Lower lobe of right lung (tissue), 2 donors: ENCODE data around the gene SNTG2. TPM values are rescaled to one million over a fixed set of nuclear protein-coding genes. Genes with fewer than 3 reads are reported as not detected.
"Not testable (repeated sequence)": the region's sequence is repeated elsewhere in the genome, so short reads cannot be mapped to it uniquely, and the experiment has no call there.

ENCODE experiments used
- ATAC-seq, 2 donors: fragments of 200-7000 bp; cut with Tn5 transposase; one replicate each; pipeline ENCODE4 v1.9.1; 2020 to 2022; ENCODE audit warnings: mild to moderate bottlenecking in 2 of 2, moderate library complexity in 2 of 2
- DNase-seq: peaks from one replicate; pipeline ENCODE4 v3.0.0-alpha.2; 2020
- H3K27ac ChIP-seq: fragments of 200-600 bp; one replicate; pipeline ENCODE4 v1.8.0; 2022
- H3K27me3 ChIP-seq: fragments of 200-600 bp; one replicate; pipeline ENCODE4 v1.8.0; 2022; ENCODE audit warnings: low read depth
- H3K36me3 ChIP-seq: fragments of 200-600 bp; one replicate; pipeline ENCODE4 v1.8.0; 2022; ENCODE audit warnings: mild to moderate bottlenecking
- H3K4me1 ChIP-seq: fragments of 200-600 bp; one replicate; pipeline ENCODE4 v1.8.0; 2022
- H3K4me3 ChIP-seq: fragments of 200-600 bp; one replicate; pipeline ENCODE4 v1.8.0; 2022; ENCODE audit warnings: mild to moderate bottlenecking
- H3K9me3 ChIP-seq: fragments of 200-600 bp; one replicate; pipeline ENCODE4 v1.8.0; 2022
- intact Hi-C: fragments of 100-400 bp; cut with DNase I; formaldehyde crosslinking; loops from one replicate; pipeline ENCODE4 v1.11.0; 2022
- total RNA-seq: library from RNA; stranded (reverse); fragmentation: NEBNext Ultra II Directional; extraction: Animal tissue kit (Norgen Biotek cat#: 25700); gene quantifications from one replicate; pipeline ENCODE4 v1.2.1, GENCODE V29; 2021
- TF ChIP-seq, protein P1 (sequence below): fragments of 200-600 bp; IDR thresholded peaks from one replicate; pipeline ENCODE4 v1.8.0; 2022; ENCODE audit warnings: antibody characterized with exemption, mild to moderate bottlenecking
- donor health status: DM: no; HTN: yes; CAD: no; lungs with severe emphysema.

Gene SNTG2
- total RNA-seq, 1 donor from 2014 or later: 1.4 TPM

- no peak for DNase-seq
These were observed 132.0 kb downstream of the SNTG2 start for GRCh38 chr2:1082456-1083205.

DNA sequence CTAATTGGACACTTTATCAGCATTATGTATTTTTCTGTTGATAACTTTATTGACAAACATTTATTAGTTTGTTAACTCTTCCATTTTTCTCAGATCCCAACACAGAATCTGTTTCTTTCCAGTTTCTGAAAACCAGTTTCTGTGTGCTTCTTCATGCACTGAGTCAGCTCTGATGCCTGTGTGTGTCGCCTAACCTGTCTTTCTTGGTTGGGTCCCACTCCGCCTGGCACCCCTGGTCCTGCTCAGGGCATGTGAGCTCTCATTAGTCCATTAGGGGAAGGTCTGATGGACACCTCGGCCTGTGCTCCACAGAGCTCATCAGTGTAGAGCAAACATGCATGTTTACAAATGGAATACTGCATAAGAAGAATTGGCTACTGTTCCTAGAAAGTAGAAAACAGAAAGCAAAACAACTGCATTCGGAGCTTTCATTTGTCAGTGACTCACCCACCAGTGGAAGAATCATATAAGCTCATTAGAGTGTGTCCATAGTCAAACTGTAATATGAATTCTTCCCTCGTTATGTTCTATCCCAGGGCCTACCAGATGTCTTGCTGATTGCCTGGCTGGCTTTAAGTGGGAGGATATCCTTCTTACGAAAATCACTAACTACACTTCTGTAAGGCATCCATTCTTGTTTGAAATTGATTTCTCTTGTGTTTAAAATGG lies 137.7 kb downstream of the SNTG2 start:
- ATAC-seq (no peak), DNase-seq (no peak)
- TF ChIP-seq, protein P1, sequence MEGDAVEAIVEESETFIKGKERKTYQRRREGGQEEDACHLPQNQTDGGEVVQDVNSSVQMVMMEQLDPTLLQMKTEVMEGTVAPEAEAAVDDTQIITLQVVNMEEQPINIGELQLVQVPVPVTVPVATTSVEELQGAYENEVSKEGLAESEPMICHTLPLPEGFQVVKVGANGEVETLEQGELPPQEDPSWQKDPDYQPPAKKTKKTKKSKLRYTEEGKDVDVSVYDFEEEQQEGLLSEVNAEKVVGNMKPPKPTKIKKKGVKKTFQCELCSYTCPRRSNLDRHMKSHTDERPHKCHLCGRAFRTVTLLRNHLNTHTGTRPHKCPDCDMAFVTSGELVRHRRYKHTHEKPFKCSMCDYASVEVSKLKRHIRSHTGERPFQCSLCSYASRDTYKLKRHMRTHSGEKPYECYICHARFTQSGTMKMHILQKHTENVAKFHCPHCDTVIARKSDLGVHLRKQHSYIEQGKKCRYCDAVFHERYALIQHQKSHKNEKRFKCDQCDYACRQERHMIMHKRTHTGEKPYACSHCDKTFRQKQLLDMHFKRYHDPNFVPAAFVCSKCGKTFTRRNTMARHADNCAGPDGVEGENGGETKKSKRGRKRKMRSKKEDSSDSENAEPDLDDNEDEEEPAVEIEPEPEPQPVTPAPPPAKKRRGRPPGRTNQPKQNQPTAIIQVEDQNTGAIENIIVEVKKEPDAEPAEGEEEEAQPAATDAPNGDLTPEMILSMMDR: no peak
- Histone ChIP-seq H3K4me3 (no peak overlapping the region), H3K27ac (no peak overlapping the region), H3K36me3 (no peaks in the 10 kb centered on the region), H3K4me1 (no peaks in the 10 kb centered on the region), H3K9me3 (no peaks in the 10 kb centered on the region), H3K27me3 (no peaks in the 10 kb centered on the region)
- intact Hi-C loops: no loop called here

More at GRCh38 chr2:1082456-1083205, 132.0 kb downstream of the SNTG2 start:
- intact Hi-C loops: no loop called here
- Histone ChIP-seq H3K27me3 (no peaks in the 10 kb centered on the region), H3K36me3 (no peaks in the 10 kb centered on the region), H3K4me1 (no peaks in the 10 kb centered on the region), H3K4me3 (no peak overlapping the region), H3K27ac (no peak overlapping the region), H3K9me3 (no peaks in the 10 kb centered on the region)
- no peak for ATAC-seq
- TF ChIP-seq, protein P1: no peak

GRCh38 chr2:1088940-1089339 lies 138.3 kb downstream of the SNTG2 start:
- Histone ChIP-seq H3K36me3 (no peaks in the 10 kb centered on the region), H3K27me3 (no peaks in the 10 kb centered on the region), H3K9me3 (no peaks in the 10 kb centered on the region), H3K4me3 (no peak overlapping the region), H3K4me1 (no peaks in the 10 kb centered on the region), H3K27ac (no peak overlapping the region)
- DNase-seq: no peak
- TF ChIP-seq, protein P1: no peak
- no peak for ATAC-seq
- intact Hi-C loops: no loop called here

DNA sequence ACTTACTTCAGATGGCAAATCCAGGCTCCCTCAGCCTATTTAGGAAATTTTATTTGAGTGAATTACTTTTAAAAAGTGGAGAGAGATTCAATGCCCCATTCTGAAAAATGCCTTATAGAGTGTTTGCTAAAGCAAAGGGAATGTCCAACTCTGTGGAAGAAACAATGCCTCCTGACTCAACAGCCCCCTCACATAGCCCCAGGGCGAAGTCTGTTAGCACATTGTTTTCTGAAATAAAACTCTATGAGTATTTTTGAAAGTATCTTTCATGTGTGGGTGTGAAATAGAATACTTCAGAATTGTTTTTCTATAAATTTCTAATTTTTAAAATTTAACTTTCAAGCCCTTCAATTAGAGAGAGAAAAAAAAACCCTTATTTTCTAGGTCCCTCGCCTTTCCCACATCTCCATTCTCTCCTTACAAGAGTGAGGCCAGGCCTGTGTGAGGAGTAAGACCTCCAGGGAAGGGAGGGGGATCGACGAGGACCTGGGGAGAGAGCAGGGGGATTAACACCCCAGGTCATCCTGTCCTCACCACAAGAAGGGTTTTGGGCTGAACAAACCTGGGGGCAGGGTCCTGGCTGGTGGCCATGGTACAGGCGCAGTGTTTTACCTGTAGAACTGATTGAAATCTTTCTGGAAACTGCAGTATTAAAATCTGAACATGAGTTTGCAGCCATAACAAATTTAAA lies 141.4 kb downstream of the SNTG2 start:
- H3K27ac ChIP-seq: no peak overlapping the region
- TF ChIP-seq, protein P1: no peak
- no peak overlapping the region for H3K4me3 ChIP-seq
- intact Hi-C loops: no loop called here
- no peak for DNase-seq
- no peaks in the 10 kb centered on the region for H3K4me1 ChIP-seq
- no peaks in the 10 kb centered on the region for H3K27me3 ChIP-seq
- H3K9me3 ChIP-seq: no peaks in the 10 kb centered on the region
- no peak for ATAC-seq
- H3K36me3 ChIP-seq: no peaks in the 10 kb centered on the region

- H3K9me3 ChIP-seq, H3K4me3 ChIP-seq, H3K4me1 ChIP-seq, DNase-seq, H3K36me3 ChIP-seq, intact Hi-C loops, H3K27ac ChIP-seq, ATAC-seq, H3K27me3 ChIP-seq: not testable (repeated sequence)
These were observed 143.0 kb downstream of the SNTG2 start for GRCh38 chr2:1093668-1094067.

DNA sequence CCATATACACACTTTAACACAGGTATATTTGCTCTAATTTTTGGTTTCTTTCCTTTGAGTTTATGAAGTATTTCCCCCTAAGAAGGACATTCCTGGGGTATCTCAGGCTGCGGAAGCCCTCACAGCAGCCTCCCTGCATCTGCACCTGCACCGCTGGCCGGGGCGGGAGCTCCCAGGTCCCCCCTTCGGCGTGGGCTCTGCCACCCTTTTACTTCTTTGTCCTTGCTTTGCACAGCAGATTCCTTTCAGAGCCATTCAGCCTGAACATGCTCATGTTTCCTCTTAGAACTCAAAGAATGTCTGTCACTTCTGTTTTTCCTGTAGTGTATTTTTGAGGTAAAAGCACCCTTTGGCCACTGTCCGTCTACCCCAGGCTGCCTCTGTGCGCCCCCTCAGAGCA lies 146.5 kb downstream of the SNTG2 start:
- Histone ChIP-seq H3K27ac (no peak overlapping the region), H3K27me3 (no peaks in the 10 kb centered on the region), H3K4me3 (no peak overlapping the region), H3K4me1 (no peaks in the 10 kb centered on the region), H3K36me3 (no peaks in the 10 kb centered on the region), H3K9me3 (no peaks in the 10 kb centered on the region)
- ATAC-seq (no peak), DNase-seq (no peak)
- TF ChIP-seq, protein P1: no peak
- intact Hi-C loops: no loop called here
